Measurements from ENCODE around the gene OR2A5. TPM values are rescaled to one million over a fixed set of nuclear protein-coding genes. Genes with fewer than 3 reads are reported as not detected.
"Not testable (repeated sequence)": the region's sequence is repeated elsewhere in the genome, so short reads cannot be mapped to it uniquely, and the experiment has no call there.

OR2A5 gene
- not detected for polyA plus RNA-seq

- no peak within 1 kb of the TSS for H3K4me3 Mint-ChIP-seq
- H3K36me3 Mint-ChIP-seq, result peaks cover 2% of the 10 kb centered on the region
- no peaks in the 10 kb centered on the region for H3K4me1 Mint-ChIP-seq
- peaks cover 1% of the 10 kb centered on the region for H3K27me3 Mint-ChIP-seq
- peaks cover 0 to 3% (median 0%) of the 10 kb centered on the region in 3 donors for H3K9me3 Mint-ChIP-seq
- no peak within 1 kb of the TSS for H3K27ac Mint-ChIP-seq
Measured at GRCh38 chr7:144048648-144049047, at the start of gene OR2A5. TSS of gene OR2A5 (plus strand) at chr7:144048948. CDS start at chr7:144050402, 1,454 bp downstream.

- Mint-ChIP-seq H3K4me1 (no peaks in the 10 kb centered on the region), H3K36me3 (no peaks in the 10 kb centered on the region), H3K27me3 (no peaks in the 10 kb centered on the region)
Measured at GRCh38 chr7:144000020-144000419, 48.7 kb upstream of the OR2A5 start, which contains the start of gene OR6B1. TSS of gene OR6B1 (plus strand) at chr7:144000320. CDS start at chr7:144003997, 3,677 bp downstream.

GRCh38 chr7:144001543-144001942, 47.2 kb upstream of the OR2A5 start:
- no peaks in the 10 kb centered on the region for H3K4me1 Mint-ChIP-seq
- H3K27me3 Mint-ChIP-seq, result no peaks in the 10 kb centered on the region
- H3K27ac Mint-ChIP-seq, result no peak overlapping the region
- no peak overlapping the region for H3K4me3 Mint-ChIP-seq
- peaks cover 0 to 3% (median 0%) of the 10 kb centered on the region in 3 donors for H3K9me3 Mint-ChIP-seq
- H3K36me3 Mint-ChIP-seq, result no peaks in the 10 kb centered on the region

More at GRCh38 chr7:144000020-144000419, 48.7 kb upstream of the OR2A5 start, which contains the start of gene OR6B1:
- Mint-ChIP-seq H3K4me3 (no peak within 1 kb of the TSS), H3K9me3 (peaks cover 0 to 3% (median 0%) of the 10 kb centered on the region in 3 donors), H3K27ac (no peak within 1 kb of the TSS)

- Mint-ChIP-seq H3K27me3 (no peaks in the 10 kb centered on the region), H3K27ac (no peak overlapping the region), H3K9me3 (peaks cover 2 to 14% (median 6%) of the 10 kb centered on the region in 3 donors), H3K36me3 (no peaks in the 10 kb centered on the region), H3K4me1 (no peaks in the 10 kb centered on the region), H3K4me3 (no peak overlapping the region)
Measured at GRCh38 chr7:144004703-144005102, 44.0 kb upstream of the OR2A5 start.

GRCh38 chr7:144006029-144006691, 42.6 kb upstream of the OR2A5 start:
- Mint-ChIP-seq H3K4me1 (no peaks in the 10 kb centered on the region), H3K27me3 (no peaks in the 10 kb centered on the region), H3K36me3 (no peaks in the 10 kb centered on the region), H3K4me3 (no peak overlapping the region), H3K9me3 (peaks cover 4 to 19% (median 9%) of the 10 kb centered on the region in 3 donors), H3K27ac (no peak overlapping the region)

- Mint-ChIP-seq H3K4me3 (no peak overlapping the region), H3K27me3 (peaks cover 2% of the 10 kb centered on the region), H3K9me3 (peaks cover 4 to 19% (median 10%) of the 10 kb centered on the region in 3 donors), H3K4me1 (no peaks in the 10 kb centered on the region), H3K36me3 (no peaks in the 10 kb centered on the region), H3K27ac (no peak overlapping the region)
Measured at GRCh38 chr7:144006692-144007042, 42.1 kb upstream of the OR2A5 start.

GRCh38 chr7:144009361-144009760, 39.4 kb upstream of the OR2A5 start:
- Mint-ChIP-seq H3K36me3 (no peaks in the 10 kb centered on the region), H3K27me3 (peaks cover 11% of the 10 kb centered on the region), H3K27ac (no peak overlapping the region), H3K4me1 (no peaks in the 10 kb centered on the region), H3K4me3 (no peak overlapping the region), H3K9me3 (peaks cover 4 to 19% (median 8%) of the 10 kb centered on the region in 3 donors)

GRCh38 chr7:144010061-144010460, 38.7 kb upstream of the OR2A5 start:
- H3K27ac Mint-ChIP-seq, H3K4me1 Mint-ChIP-seq, H3K4me3 Mint-ChIP-seq, H3K36me3 Mint-ChIP-seq: not testable (repeated sequence)
- Mint-ChIP-seq H3K27me3 (peaks cover 11% of the 10 kb centered on the region), H3K9me3 (peaks cover 4 to 19% (median 7%) of the 10 kb centered on the region in 3 donors)

GRCh38 chr7:144010821-144011220, 37.9 kb upstream of the OR2A5 start:
- Mint-ChIP-seq H3K9me3 (peaks cover 4 to 19% (median 7%) of the 10 kb centered on the region in 3 donors), H3K27me3 (peaks cover 11% of the 10 kb centered on the region)
- H3K4me1 Mint-ChIP-seq, H3K27ac Mint-ChIP-seq, H3K4me3 Mint-ChIP-seq, H3K36me3 Mint-ChIP-seq: not testable (repeated sequence)

GRCh38 chr7:144011458-144012230, 37.1 kb upstream of the OR2A5 start:
- H3K27me3 Mint-ChIP-seq, result peaks cover 11% of the 10 kb centered on the region
- no peaks in the 10 kb centered on the region for H3K36me3 Mint-ChIP-seq
- no peak overlapping the region for H3K4me3 Mint-ChIP-seq
- no peaks in the 10 kb centered on the region for H3K4me1 Mint-ChIP-seq
- no peak overlapping the region for H3K27ac Mint-ChIP-seq
- H3K9me3 Mint-ChIP-seq, result peaks cover 4 to 19% (median 7%) of the 10 kb centered on the region in 3 donors

GRCh38 chr7:144018065-144018464, 30.7 kb upstream of the OR2A5 start:
- H3K27me3 Mint-ChIP-seq, result peaks cover 4% of the 10 kb centered on the region
- peaks cover 0 to 1% (median 0%) of the 10 kb centered on the region in 3 donors for H3K9me3 Mint-ChIP-seq
- no peaks in the 10 kb centered on the region for H3K36me3 Mint-ChIP-seq
- H3K4me3 Mint-ChIP-seq, result no peak overlapping the region
- H3K4me1 Mint-ChIP-seq, result no peaks in the 10 kb centered on the region
- H3K27ac Mint-ChIP-seq, result no peak overlapping the region

- no peaks in the 10 kb centered on the region for H3K36me3 Mint-ChIP-seq
- H3K4me3 Mint-ChIP-seq, result no peak overlapping the region
- H3K4me1 Mint-ChIP-seq, result no peaks in the 10 kb centered on the region
- no peak overlapping the region for H3K27ac Mint-ChIP-seq
- H3K9me3 Mint-ChIP-seq, result peaks cover 0 to 1% (median 0%) of the 10 kb centered on the region in 3 donors
- no peaks in the 10 kb centered on the region for H3K27me3 Mint-ChIP-seq
Measured at GRCh38 chr7:144019457-144019856, 29.3 kb upstream of the OR2A5 start.

GRCh38 chr7:144020340-144020739, 28.4 kb upstream of the OR2A5 start:
- H3K27me3 Mint-ChIP-seq, result no peaks in the 10 kb centered on the region
- no peak overlapping the region for H3K27ac Mint-ChIP-seq
- H3K4me1 Mint-ChIP-seq, result no peaks in the 10 kb centered on the region
- no peaks in the 10 kb centered on the region for H3K36me3 Mint-ChIP-seq
- H3K4me3 Mint-ChIP-seq, result no peak overlapping the region
- H3K9me3 Mint-ChIP-seq, result peaks cover 0 to 1% (median 0%) of the 10 kb centered on the region in 3 donors

- H3K4me3 Mint-ChIP-seq, result no peak overlapping the region
- no peak overlapping the region for H3K27ac Mint-ChIP-seq
- H3K36me3 Mint-ChIP-seq, result no peaks in the 10 kb centered on the region
- no peaks in the 10 kb centered on the region for H3K27me3 Mint-ChIP-seq
- no peaks in the 10 kb centered on the region for H3K4me1 Mint-ChIP-seq
- H3K9me3 Mint-ChIP-seq, result peaks cover 0 to 1% (median 0%) of the 10 kb centered on the region in 3 donors
Measured at GRCh38 chr7:144022169-144022568, 26.6 kb upstream of the OR2A5 start.

GRCh38 chr7:144023171-144023827, 25.4 kb upstream of the OR2A5 start:
- no peaks in the 10 kb centered on the region for H3K4me1 Mint-ChIP-seq

More at GRCh38 chr7:144023171-144023827, 25.4 kb upstream of the OR2A5 start:
- H3K36me3 Mint-ChIP-seq, result no peaks in the 10 kb centered on the region
- no peaks in the 10 kb centered on the region for H3K9me3 Mint-ChIP-seq
- no peak overlapping the region for H3K4me3 Mint-ChIP-seq
- H3K27ac Mint-ChIP-seq, result no peak overlapping the region
- H3K27me3 Mint-ChIP-seq, result no peaks in the 10 kb centered on the region
